SH-SY5Y (cell line): ENCODE data around the gene KLF11.

Experiments used
- GATA2 ChIP-seq: IDR thresholded peaks from 2 replicates; pipeline ENCODE4 v1.6.1; 2011; ENCODE audit warnings: mild to moderate bottlenecking, low read depth, low read length
- GATA3 ChIP-seq: IDR thresholded peaks from 2 replicates; pipeline ENCODE4 v1.6.1; 2011; ENCODE audit warnings: low read depth, mild to moderate bottlenecking, low read length, moderate library complexity

GRCh38 chr2:10078001-10078400, 34.7 kb downstream of the KLF11 start:
- no peak for TF ChIP-seq GATA2
- no peak for TF ChIP-seq GATA3
